Transverse colon (tissue), 4 donors: ENCODE data around the gene MREG. TPM values are rescaled to one million over a fixed set of nuclear protein-coding genes. Genes with fewer than 3 reads are reported as not detected.

Source experiments
- DNase-seq: peaks from one replicate; pipeline ENCODE4 v3.0.0-alpha.2; 2019
- H3K27ac ChIP-seq, 4 donors: fragments of 200-600 bp; sonication (generic); 2 replicates each; pipeline ENCODE4 v1.5.1; 2016 to 2018; ENCODE audit warnings: inconsistent platforms in 4 of 4
- H3K27me3 ChIP-seq: fragments of 200-600 bp; sonication (generic); 2 replicates; pipeline ENCODE4 v1.5.1; 2017; ENCODE audit warnings: inconsistent platforms
- H3K36me3 ChIP-seq, 4 donors: fragments of 200-600 bp; sonication (generic); 2 replicates each; pipeline ENCODE4 v1.5.1; 2017 to 2019; ENCODE audit warnings: inconsistent platforms in 4 of 4
- H3K4me1 ChIP-seq, 4 donors: fragments of 200-600 bp; sonication (generic); 2 replicates each; pipeline ENCODE4 v1.5.1; 2017 to 2020; ENCODE audit warnings: inconsistent platforms in 4 of 4
- H3K4me3 ChIP-seq, 4 donors: fragments of 200-600 bp; sonication (generic); 1 replicate in 1 of 4; 2 replicates in 3 of 4; pipeline versions ENCODE4 v1.5.1 to v1.6.1; 2017 to 2019; ENCODE audit warnings: inconsistent platforms in 4 of 4
- H3K9me3 ChIP-seq, 2 donors: fragments of 200-600 bp; sonication (generic); 2 replicates each; pipeline ENCODE4 v1.5.1; 2017 to 2019; ENCODE audit warnings: inconsistent platforms in 2 of 2
- CTCF ChIP-seq, 5 experiments: fragments of 200-600 bp in 3 of 5; fragments of 450-650 bp in 2 of 5; sonication (generic) in 3 of 5; IDR thresholded peaks; 1 replicate in 2 of 5; 2 replicates in 3 of 5; pipeline ENCODE4 v1.5.1; 2016 to 2017; ENCODE audit warnings: antibody characterized with exemption in 5 of 5, inconsistent platforms in 3 of 5, mild to moderate bottlenecking in 2 of 5, moderate library complexity in 1 of 5
- EP300 ChIP-seq: sonication (generic); formaldehyde crosslinking; IDR thresholded peaks from one replicate; pipeline ENCODE4 v1.6.1; 2017; ENCODE audit warnings: antibody characterized with exemption, low read depth
- POLR2A ChIP-seq: fragments of 450-650 bp; IDR thresholded peaks from one replicate; pipeline ENCODE4 v1.6.1; 2016; ENCODE audit warnings: antibody characterized with exemption, mild to moderate bottlenecking, moderate library complexity
- POLR2AphosphoS5 ChIP-seq, 3 donors: sonication (generic); formaldehyde crosslinking; IDR thresholded peaks; one replicate each; pipeline ENCODE4 v1.6.1; 2016; ENCODE audit warnings: antibody characterized with exemption in 3 of 3
- WGBS, 2 donors: methylation state at CpG; one replicate each; pipeline ENCODE4 v1.1.5; 2018; ENCODE audit warnings: low coverage in 1 of 2; 5-methylcytosine and 5-hydroxymethylcytosine counted together
- in situ Hi-C, 4 donors: fragments of 200-750 bp; cut with MboI; loops; one replicate each; pipeline versions ENCODE4 v1.15.0 to v1.15.1; 2017; ENCODE audit warnings: low sequenced_read_pairs in 3 of 4, low pct_ligation_motif_present in 1 of 4, low pct_unique_long_range_greater_than_20kb in 1 of 4
- intact Hi-C: fragments of 100-400 bp; cut with DNase I; formaldehyde crosslinking; loops from one replicate; pipeline ENCODE4 v1.15.1; 2023; ENCODE audit warnings: low total_unique reads
- total RNA-seq, 4 donors: library from RNA; depleted of rRNA; stranded (reverse); fragments of >200 nt; gene quantifications; one replicate each; pipeline ENCODE4 v1.1.0, GENCODE V29; 2016

MREG gene
- total RNA-seq, 4 donors from 2014 or later = 1.5 to 8.5 (median 5.1) TPM

- H3K27ac ChIP-seq = no peak overlapping the region
- 84 to 89% methylated on average over 3 of the region's 3 CpGs for WGBS, 2 donors
- H3K4me1 ChIP-seq = peaks cover 0 to 8% (median 4%) of the 10 kb centered on the region in 4 donors
These were observed 8.6 kb downstream of the MREG start for GRCh38 chr2:216004697-216005283.

GRCh38 chr2:216003876-216004696 lies 9.3 kb downstream of the MREG start:
- H3K27ac ChIP-seq = no peak overlapping the region
- H3K9me3 ChIP-seq = no peaks in the 10 kb centered on the region
- DNase-seq = no peak
- intact Hi-C loops (loop anchor here (5.0 kb wide), 1 partner anchor 212 kb away; no protein-coding TSS in a partner anchor), in situ Hi-C loops (no loop called here)
- H3K4me1 ChIP-seq = peaks cover 0 to 8% (median 4%) of the 10 kb centered on the region in 4 donors
- TF ChIP-seq EP300 = no peak
- no peak for TF ChIP-seq CTCF (IDR thresholded peaks at IDR 0.05)
- TF ChIP-seq POLR2A = no peak
- TF ChIP-seq POLR2AphosphoS5 (IDR thresholded peaks at IDR 0.05) = no peak
- H3K36me3 ChIP-seq = no peaks in the 10 kb centered on the region
- 71 to 84% methylated on average over 6 of the region's 6 CpGs for whole genome bisulfite sequencing, 2 donors
- no peak overlapping the region for H3K4me3 ChIP-seq
- no peaks in the 10 kb centered on the region for H3K27me3 ChIP-seq

More at GRCh38 chr2:216004697-216005283, 8.6 kb downstream of the MREG start:
- Histone ChIP-seq H3K9me3 (no peaks in the 10 kb centered on the region), H3K4me3 (no peak overlapping the region), H3K27me3 (no peaks in the 10 kb centered on the region), H3K36me3 (no peaks in the 10 kb centered on the region)
- intact Hi-C loops = loop anchor here (5.0 kb wide), 1 partner anchor 212 kb away; no protein-coding TSS in a partner anchor
- no peak for TF ChIP-seq POLR2A
- TF ChIP-seq POLR2AphosphoS5 (IDR thresholded peaks at IDR 0.05) = no peak
- no peak for TF ChIP-seq EP300
- no peak for TF ChIP-seq CTCF (IDR thresholded peaks at IDR 0.05)
- no peak for DNase-seq
- in situ Hi-C loops = no loop called here

GRCh38 chr2:216002693-216003092 lies 10.7 kb downstream of the MREG start:
- H3K4me3 ChIP-seq = no peak overlapping the region
- no peak overlapping the region for H3K27ac ChIP-seq
- TF ChIP-seq POLR2A = no peak
- TF ChIP-seq EP300 = no peak
- TF ChIP-seq POLR2AphosphoS5 (IDR thresholded peaks at IDR 0.05) = no peak
- no peak for TF ChIP-seq CTCF (IDR thresholded peaks at IDR 0.05)
- DNase-seq = no peak
- H3K4me1 ChIP-seq = peaks cover 0 to 8% (median 4%) of the 10 kb centered on the region in 4 donors
- in situ Hi-C loops (no loop called here), intact Hi-C loops (loop anchor here (5.0 kb wide), 1 partner anchor 210 kb away; no protein-coding TSS in a partner anchor)
- no peaks in the 10 kb centered on the region for H3K36me3 ChIP-seq
- H3K9me3 ChIP-seq = no peaks in the 10 kb centered on the region
- WGBS, 2 donors = 45 to 86% methylated on average over 1 to 2 of the region's 2 CpGs
- no peaks in the 10 kb centered on the region for H3K27me3 ChIP-seq

GRCh38 chr2:216002101-216002678 lies 11.2 kb downstream of the MREG start:
- no peak for DNase-seq
- intact Hi-C loops (loop anchor here (5.0 kb wide), 1 partner anchor 210 kb away; no protein-coding TSS in a partner anchor), in situ Hi-C loops (no loop called here)
- Histone ChIP-seq H3K9me3 (no peaks in the 10 kb centered on the region), H3K27ac (no peak overlapping the region), H3K4me1 (peaks cover 0 to 8% (median 4%) of the 10 kb centered on the region in 4 donors), H3K4me3 (no peak overlapping the region), H3K27me3 (no peaks in the 10 kb centered on the region), H3K36me3 (no peaks in the 10 kb centered on the region)
- 46 to 80% methylated on average over 1 to 5 of the region's 5 CpGs for WGBS, 2 donors
- no peak for TF ChIP-seq POLR2A
- TF ChIP-seq EP300 = no peak
- no peak for TF ChIP-seq CTCF (IDR thresholded peaks at IDR 0.05)
- no peak for TF ChIP-seq POLR2AphosphoS5 (IDR thresholded peaks at IDR 0.05)
